Measurements from ENCODE around the gene SYT2.
"Not testable (repeated sequence)": the region's sequence is repeated elsewhere in the genome, so short reads cannot be mapped to it uniquely, and the experiment has no call there.

The SYT2 gene

DNA sequence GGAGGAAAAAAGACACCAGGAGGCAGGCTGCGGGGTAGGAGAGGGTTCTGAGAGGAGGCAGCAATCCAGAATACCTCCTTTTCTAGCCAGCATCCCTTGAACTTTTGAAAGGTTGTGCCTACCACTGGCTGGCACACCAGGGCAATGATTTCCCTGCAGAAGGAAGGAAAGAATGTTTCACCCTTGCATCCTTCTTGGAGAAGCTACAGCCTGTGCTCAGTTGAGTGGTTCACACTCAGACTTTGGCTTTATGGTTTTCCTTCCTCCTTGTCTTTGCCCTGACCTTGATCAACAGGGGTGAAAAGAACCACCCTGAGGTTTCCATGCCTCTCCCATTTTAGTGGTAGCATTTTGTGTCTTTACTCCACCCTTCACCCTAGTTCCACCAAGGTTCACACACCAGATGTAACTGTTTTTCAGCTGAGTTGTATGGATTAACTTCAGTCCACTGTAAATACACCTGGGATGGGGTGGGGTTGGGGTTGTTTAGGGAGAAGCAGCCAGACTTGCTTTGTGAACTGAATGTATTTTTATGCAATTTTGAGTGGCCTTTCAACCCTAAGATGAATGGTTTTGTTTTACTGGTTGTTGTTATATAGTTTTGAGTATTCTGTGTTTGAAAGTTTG lies 122.3 kb downstream of the SYT2 start:
- no peak for DNase-seq

DNA sequence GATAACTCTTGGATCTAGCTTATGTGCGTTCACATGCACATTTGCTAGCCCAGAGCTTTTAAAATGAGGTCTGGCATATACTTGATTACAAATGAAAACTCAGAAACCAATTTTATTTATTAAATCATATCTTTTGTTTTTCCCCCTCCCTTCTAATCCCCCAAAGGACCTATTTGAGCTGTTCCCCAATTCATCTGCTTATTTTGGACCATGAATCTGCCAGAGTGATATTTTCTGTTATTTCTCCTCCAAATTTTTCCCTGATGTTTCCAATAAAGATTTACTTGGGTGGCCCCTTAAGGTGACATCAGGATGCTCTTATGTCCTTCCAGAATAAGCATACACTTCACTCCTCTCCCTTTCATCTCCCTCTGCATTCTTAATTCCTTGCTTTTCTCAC lies 123.4 kb downstream of the SYT2 start:
- no peak for DNase-seq

DNA sequence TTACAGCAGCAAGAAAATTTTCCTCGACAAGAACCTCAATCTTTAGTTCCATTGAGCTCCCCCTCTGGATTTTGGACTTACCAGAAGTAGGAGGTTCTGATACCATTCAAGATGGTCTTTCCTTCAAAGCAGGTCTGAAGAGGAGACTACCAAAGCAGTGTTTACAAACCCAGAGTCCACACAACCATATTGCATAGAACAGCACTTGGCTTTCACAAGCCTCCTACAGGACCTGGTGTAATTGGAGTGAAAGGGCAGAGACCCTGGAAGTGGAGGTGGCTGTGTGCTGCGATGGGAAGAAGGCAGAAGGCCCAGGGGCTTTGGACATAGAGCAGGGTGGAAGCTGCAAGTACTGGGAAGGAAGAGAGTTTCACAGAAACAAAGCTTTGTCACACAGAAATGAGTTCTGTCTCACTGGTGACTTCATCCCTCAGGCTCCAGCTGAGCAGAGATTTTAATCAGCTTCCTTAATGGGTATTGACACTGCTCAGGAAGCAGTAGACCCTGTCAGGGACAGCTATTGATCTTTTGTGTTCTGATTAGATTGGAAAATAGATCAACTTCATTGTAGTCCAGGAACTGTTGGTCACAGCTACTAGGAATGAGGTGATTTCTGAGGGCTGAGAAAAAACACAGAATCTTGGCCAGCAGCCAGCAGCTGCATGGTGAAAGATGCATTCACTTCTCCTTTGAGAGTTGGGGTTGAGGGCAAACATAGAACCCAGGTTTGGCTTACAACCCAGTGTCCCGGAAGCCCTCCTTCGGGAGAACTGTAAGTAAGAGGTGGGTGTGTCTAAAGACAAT lies 124.0 kb downstream of the SYT2 start:
- DNase-seq: no peak

DNA sequence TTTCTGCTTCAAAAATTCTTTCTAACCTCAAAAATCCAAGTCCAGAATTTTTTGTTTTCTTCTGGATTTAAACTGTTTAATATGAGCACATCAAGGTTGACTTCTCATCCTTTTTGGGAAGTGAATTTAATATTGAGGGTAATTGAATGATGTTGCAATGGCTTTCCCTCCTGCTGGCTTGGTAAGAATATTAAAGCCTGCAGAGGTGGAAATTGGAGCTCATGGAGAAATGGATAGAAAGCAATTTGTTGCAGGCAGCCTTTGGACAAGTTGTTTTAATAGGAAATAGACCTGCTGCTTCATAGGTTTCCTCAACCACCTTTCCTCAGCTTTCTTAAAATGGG lies 124.7 kb downstream of the SYT2 start:
- DNase-seq: no peak

DNA sequence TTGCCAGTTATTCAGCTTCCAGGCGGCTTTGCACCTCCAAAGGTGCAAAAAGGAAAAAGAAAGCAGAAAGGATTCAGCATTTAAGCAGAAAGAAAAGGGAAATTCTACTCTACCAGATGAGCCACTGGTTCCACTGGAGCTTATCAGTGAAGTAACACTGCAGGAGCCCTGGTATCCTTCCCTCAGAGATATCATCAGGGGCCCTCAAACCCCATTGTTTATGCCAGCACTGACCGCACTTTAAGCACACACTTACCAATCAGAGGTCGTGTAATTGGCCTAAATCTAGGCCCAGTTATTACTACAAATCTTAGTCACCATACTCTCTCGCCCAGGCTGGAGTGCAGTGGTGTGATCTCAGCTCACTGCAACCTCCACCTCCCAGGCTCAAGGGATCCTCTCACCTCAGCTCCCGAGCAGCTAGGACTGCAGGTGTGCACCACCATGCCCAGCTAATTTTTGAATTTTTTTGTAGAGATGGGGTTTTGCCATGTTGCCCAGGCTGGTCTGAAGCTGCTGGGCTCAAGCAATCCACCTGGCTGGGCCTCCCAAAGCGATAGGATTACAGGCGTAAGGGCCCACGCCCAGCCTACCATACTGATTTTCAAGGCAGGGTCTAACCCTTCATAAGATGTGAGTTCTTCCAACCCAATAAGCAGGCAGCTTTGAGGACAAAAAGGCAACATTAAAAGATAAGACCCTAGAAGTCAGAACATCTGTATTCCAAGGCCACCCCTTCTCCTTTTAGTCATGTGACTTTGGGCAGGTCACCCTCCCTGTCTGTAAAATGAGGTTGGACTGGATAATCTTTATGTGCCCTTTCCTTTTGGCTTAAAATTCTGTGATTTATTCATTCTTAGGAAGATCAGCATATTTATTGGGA lies 125.3 kb downstream of the SYT2 start:
- no peak for DNase-seq

GRCh38 chr1:202582350-202582749 lies 127.9 kb downstream of the SYT2 start:
- DNase-seq: not testable (repeated sequence)

DNA sequence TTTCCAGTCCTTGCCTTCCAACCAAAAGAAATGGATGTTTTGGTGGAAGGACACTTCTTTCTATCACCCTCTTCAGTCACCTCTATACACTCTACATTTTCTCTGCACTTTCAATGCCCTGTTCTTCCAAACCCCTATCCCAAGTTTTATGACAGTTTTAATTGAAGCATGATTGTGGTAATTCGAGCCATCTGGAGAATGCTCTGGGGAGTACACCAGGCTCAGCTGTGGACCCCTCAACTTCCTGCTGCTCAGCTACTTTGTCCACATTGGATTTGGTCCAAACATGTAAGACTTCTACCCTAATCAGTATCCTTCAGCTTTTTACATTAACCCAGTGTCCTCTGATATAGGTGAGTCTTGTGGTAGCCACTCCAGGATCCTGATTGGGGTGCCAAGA lies 129.6 kb downstream of the SYT2 start:
- DNase-seq: no peak

DNA sequence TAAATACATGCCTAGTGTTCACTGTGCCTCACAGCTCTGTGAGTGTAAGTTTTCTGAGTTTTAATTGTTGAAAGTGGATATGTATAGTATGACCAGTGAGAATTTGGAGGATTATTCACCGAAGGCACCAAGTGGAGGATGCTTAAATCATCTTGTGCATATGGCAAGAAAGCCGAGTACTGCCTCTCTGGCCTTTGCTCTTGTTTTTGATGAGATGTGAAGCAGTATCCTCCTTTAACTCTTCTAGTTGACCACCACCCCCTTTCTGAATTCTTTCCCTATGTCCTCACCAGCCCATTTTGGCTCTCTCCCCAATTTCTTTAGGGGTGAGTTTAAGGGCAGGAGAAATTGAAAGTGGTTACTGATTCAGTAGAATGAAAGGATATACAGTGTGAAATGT lies 130.4 kb downstream of the SYT2 start:
- no peak for DNase-seq

DNA sequence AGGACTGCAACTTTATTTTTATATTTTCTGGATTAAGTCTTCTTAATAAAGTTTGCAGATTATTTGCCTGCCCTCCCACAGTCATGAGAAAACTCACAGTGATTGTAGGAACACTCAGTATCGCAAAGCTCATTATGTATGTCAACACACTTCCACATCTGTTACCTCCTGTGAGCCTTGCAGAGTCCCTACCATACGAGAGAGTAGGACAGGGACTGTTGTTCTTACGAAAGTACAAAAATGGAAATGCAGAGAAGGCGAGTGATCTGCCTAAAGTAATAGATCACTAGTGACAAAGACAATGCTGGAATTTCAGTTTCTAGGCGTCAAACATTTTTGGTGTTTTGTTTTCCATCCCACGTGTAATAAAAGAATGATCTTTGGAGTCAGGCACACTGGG lies 131.7 kb downstream of the SYT2 start:
- no peak for DNase-seq

DNA sequence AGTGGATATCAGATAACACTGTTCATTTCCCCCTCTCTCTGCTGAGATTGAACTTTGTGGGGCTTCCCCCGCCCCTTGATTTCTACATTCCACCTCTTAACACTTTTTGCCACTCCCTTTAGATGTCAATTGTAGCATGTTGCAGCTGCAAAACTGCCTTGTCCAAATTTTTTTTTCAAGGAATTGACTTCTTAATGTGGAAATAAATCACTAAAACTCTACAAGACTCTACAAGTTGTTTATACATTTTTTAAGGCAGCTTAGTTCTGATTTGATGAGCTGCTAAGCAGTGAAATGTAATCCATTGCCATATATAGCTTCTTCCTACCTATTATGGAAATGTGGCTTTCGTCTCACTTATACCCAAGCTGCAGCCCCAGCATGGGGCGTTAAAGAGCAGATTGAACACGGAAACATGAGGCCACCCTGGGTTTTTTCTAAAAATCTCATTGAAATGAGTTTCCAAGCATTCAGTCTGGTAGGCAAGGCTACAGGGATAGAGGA lies 132.2 kb downstream of the SYT2 start:
- no peak for DNase-seq

DNA sequence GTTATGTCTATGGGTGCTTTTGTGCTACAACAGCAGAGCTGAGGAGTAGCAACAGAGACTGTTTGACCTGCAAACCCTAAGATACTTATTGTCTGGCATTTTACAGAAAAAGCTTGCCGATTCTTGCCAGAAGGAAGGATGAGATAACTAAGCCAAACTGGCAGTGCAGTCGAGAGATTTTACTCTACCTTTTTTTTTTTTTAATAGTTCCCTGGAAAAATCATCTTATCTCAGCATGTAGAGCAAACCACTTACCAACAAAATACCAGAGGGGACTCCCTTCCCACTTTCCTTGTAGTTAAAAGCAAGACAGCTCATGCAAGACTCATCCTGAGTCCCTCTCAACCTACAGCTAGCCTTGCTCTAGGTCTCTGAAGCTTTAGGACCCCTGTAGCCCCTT lies 132.9 kb downstream of the SYT2 start:
- no peak for DNase-seq

GRCh38 chr1:202576816-202577215 lies 133.4 kb downstream of the SYT2 start:
- DNase-seq: no peak

- no peak for DNase-seq
Measured at GRCh38 chr1:202575918-202576653, 134.2 kb downstream of the SYT2 start.

- no peak for DNase-seq
Measured at GRCh38 chr1:202572867-202573266, 137.4 kb downstream of the SYT2 start.

GRCh38 chr1:202571719-202572339 lies 138.4 kb downstream of the SYT2 start:
- no peak for DNase-seq

DNA sequence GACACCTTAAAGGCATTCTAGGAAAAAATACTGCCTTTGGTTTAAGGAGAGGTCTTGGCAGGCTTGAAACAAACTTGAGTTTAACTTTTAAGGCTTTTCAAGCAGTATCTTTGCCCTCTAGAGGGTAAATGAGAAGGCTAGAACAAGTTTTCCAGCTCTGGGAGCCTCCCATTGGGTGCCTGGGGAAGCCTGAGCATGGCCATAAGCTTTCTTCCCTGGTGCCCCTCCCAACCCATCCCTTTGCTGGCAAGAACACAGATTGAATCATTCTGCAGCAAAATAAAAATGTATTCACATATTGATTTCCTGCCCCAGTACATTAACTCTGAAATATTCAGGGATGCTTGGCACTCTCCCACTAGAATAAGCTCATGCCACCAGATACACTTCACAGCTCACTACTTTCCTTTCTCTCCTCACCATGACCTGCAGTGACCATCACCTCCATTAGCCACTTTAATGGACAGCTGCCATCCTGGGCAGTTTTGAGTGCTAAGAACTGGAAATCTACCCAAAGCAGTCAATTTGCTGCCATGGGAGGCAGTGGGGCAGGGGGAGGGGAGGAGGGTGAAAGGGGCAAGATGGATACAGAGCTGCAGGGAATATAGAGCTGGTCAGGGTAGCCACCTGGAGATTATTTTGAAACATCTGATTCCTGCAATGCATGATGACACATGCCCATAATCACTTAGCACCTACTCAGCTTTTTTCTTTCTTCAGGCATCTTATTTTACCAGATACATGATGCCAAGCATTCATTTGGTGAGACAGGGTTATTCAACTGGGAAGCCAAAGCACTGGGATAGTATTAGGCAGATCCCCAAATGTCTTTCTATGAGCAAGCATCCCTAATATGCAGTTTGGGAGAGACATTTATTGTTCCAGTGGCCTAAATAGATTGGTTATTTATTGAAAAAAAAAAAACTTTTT lies 140.6 kb downstream of the SYT2 start:
- no peak for DNase-seq

DNA sequence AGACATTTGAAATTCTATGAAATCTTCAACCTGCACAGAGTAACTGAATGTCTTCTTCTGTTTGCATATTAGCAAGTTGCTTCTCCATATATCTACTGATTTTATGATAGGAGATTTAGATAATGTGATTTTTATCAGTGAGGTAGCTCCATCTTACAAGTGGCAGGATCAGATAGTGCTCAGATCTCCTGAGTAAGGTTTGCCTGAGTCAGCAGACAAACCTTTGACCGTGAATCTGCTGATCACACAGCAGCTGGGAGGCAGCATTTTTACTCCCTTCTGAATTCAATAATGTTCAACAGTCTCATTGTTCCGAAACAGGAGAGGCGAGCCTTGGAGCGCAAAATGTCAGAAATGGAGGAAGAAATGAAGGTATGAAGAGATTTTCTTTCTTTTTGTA lies 141.4 kb downstream of the SYT2 start:
- DNase-seq: no peak

DNA sequence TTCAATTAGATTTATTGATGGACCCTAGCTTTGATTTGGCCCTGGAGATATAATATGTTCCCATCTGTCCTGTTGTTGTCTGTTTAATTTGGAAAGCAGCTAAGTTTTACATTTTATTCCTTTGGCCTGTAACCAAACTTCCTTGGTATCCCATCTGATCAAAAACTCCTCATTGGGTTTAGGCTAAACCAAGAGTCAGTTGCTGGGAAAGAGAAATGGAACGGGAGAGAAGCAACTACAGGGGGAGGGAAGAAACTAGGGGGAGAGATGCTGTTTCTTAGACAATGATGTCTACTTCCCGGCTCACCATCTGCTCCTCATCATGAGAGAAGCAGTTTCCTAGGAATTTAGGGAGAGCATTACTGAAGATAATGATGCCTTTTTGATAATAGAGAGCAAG lies 141.8 kb downstream of the SYT2 start:
- DNase-seq: no peak

DNA sequence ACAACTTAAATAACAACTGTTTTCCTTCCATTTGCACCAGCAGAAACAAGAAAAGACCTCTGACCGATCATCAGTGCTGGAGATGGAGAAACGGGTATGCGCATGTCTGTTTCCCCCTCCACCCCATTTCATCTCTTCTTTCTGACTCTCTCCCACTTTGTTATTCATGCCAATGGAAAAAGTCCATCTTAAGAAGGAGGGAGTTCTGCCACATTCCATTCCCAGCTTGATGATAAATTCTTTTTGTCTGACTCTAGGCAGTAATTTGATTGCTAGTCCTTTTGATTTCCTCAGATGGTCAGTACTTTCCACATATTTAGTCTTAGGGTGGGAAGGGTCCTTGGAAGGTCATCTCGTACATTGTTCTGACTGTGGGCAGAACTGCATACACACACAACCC lies 142.5 kb downstream of the SYT2 start:
- DNase-seq: no peak

GRCh38 chr1:202565890-202566602 lies 144.2 kb downstream of the SYT2 start:
- no peak for DNase-seq

Measured in stimulated activated CD4-positive, alpha-beta T cell treated with anti-CD3 and anti-CD28 coated beads, Interleukin-4, amount 100 ng/mL, for 1 hour (primary cell).